ENCODE data around the gene ELF5.

GRCh38 chr11:34525098-34525497 lies 11.5 kb upstream of the ELF5 start:
- TF ChIP-seq CTCF (tag by site-specific recombination; IDR thresholded peaks at IDR 0.05) (no peak), SETDB1 (IDR thresholded peaks at IDR 0.05; ENCODE audit: insufficient read length, low read length) (no peak), TCF7L2 (IDR thresholded peaks at IDR 0.05; ENCODE audit: borderline replicate concordance, low read depth, low read length) (no peak), ZFP37 (tag by site-specific recombination; IDR thresholded peaks at IDR 0.05) (no peak), ZNF280D (tag by site-specific recombination; IDR thresholded peaks at IDR 0.05) (no peak), ZNF138 (tag by site-specific recombination; IDR thresholded peaks at IDR 0.05; ENCODE audit: borderline replicate concordance) (no peak), ZNF274 (IDR thresholded peaks at IDR 0.05; ENCODE audit: low read length) (no peak), ZNF274 (tag by site-specific recombination; IDR thresholded peaks at IDR 0.05; ENCODE audit: borderline replicate concordance) (no peak), ZNF37A (tag by site-specific recombination; IDR thresholded peaks at IDR 0.05) (no peak), ZSCAN23 (tag by site-specific recombination; IDR thresholded peaks at IDR 0.05) (no peak)
